ENCODE data around the gene TEX14.

Gene TEX14

DNA sequence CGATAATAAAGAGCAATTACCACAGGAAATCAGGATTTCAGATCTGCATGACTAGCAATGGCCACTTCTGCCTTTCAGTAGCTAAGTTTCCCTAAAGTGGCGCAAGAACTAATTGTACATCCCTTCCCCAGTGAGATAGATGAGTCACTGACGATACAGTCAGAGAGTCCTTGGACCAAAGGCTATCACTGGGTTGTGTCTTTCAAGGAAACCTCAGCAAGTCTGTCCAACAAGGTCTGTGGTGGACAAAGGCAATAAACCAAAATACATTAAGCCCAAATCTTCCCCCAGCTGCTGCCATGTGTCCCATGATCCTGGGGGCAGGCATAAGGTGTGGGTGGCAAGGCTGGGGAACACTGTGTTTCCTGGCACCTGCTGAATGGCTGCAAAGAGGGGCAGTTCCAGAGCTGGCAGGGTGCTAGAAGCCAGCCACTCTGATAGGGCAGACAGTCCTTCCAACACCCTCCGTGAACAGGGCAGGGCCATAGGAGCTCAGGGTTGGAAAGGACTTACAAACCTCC, 156.9 kb downstream of the TEX14 start:
- ChIA-PET CTCF (interaction anchor here (1.0 to 3.8 kb wide), 3 partner anchors 16 to 51 kb away, joined by 5 to 11 read pairs (median 5); no protein-coding TSS in a partner anchor), POLR2A (interaction anchor here (1.2 kb wide), 1 partner anchor 96 kb away, joined by 5 read pairs; no protein-coding TSS in a partner anchor)
- DNase-seq (ENCODE audit: low read depth, low spot score): no peak
- H3K4me3 ChIP-seq (ENCODE audit: low read depth, low read length): no peak overlapping the region
- TF ChIP-seq, protein P1, sequence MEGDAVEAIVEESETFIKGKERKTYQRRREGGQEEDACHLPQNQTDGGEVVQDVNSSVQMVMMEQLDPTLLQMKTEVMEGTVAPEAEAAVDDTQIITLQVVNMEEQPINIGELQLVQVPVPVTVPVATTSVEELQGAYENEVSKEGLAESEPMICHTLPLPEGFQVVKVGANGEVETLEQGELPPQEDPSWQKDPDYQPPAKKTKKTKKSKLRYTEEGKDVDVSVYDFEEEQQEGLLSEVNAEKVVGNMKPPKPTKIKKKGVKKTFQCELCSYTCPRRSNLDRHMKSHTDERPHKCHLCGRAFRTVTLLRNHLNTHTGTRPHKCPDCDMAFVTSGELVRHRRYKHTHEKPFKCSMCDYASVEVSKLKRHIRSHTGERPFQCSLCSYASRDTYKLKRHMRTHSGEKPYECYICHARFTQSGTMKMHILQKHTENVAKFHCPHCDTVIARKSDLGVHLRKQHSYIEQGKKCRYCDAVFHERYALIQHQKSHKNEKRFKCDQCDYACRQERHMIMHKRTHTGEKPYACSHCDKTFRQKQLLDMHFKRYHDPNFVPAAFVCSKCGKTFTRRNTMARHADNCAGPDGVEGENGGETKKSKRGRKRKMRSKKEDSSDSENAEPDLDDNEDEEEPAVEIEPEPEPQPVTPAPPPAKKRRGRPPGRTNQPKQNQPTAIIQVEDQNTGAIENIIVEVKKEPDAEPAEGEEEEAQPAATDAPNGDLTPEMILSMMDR (IDR thresholded peaks at IDR 0.05; ENCODE audit: insufficient read depth, low read length, missing control alignments): no peak

DNA sequence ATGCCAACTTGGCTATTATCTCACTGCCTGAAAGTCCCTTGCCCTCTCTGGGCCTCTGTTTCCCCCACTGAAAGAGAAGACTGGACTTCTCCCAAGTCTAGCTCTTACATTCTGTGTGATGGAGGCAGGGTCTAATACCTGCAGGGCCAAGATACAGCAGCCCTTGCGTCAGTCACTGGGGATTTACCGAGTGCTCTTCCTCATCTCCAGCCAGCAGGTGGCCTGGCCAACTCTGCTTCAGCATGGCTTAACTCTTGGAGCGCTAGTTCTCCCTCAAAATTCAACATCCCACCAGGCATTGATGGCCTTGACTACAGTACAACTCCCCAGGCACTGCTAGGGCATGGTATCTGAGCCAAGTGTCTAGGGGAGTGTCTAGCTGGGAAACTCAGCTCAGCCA, 157.5 kb downstream of the TEX14 start:
- DNase-seq (ENCODE audit: low read depth, low spot score): no peak
- H3K4me3 ChIP-seq (ENCODE audit: low read depth, low read length): no peak overlapping the region
- POLR2A ChIA-PET: interaction anchor here (1.2 kb wide), 1 partner anchor 97 kb away, joined by 5 read pairs; no protein-coding TSS in a partner anchor
- CTCF ChIA-PET: interaction anchor here (1.0 to 3.8 kb wide), 3 partner anchors 16 to 52 kb away, joined by 5 to 11 read pairs (median 5); no protein-coding TSS in a partner anchor
- TF ChIP-seq, protein P1 (IDR thresholded peaks at IDR 0.05; ENCODE audit: insufficient read depth, low read length, missing control alignments): no peak

DNA sequence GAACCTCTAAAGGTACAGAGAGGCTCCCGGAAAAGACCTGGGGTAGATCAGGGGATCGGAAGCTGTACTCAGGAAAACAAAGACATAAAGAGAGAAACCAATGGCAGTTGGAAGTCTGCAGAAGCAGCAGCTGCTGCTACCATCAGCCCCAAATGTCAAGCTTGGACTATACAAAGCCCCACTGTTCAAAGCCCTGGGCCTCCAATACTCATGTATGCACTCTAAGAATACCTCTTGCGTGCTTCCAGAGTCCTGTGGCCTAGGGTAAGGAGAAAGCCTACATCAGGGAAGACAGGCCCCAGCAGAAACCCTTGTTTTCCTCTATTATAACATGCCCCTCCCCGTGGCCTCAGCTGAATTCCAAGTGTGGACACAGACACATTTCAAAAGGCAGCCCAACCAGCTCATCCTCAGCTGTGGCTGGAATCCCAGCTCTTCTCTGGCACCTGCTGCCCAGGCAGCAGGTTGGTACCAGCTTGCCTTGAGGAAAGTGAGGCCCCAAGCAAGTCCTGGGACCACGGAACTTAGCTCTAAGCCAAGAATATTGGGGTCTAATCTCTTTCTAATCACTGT, 158.1 kb downstream of the TEX14 start:
- H3K4me3 ChIP-seq (ENCODE audit: low read depth, low read length): no peak overlapping the region
- TF ChIP-seq, protein P1 (IDR thresholded peaks at IDR 0.05; ENCODE audit: insufficient read depth, low read length, missing control alignments): no peak
- ChIA-PET CTCF (interaction anchor here (2.1 to 3.8 kb wide), 2 partner anchors 15 to 46 kb away, joined by 5 to 11 read pairs; no protein-coding TSS in a partner anchor), POLR2A (no interaction called here)
- no peak for DNase-seq (ENCODE audit: low read depth, low spot score)

DNA sequence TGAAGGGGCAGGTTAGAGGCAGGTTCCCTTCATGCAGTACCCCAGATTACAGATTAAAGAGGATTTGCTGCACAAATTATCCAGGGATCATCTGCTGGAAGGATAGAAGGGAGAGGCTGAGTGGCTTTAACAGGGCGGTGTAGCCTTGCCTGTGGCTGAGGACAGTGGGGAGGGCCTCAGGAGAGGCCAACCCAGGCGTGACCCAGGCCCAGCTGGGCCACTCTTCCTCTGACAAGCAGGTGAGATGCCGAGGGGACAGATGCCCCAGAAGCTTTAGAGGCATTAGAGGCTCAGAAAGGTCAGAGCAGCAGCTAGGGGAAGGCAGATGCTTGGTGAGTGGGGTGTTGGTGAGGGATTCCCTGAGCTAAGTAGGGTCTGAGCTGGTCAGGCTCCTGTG, 159.3 kb downstream of the TEX14 start:
- H3K4me3 ChIP-seq (ENCODE audit: low read depth, low read length): peak overlapping the region; percentile 55
- ChIA-PET POLR2A (no interaction called here), CTCF (interaction anchor here (1.1 to 3.8 kb wide), 3 partner anchors 12 to 56 kb away, joined by 3 to 11 read pairs (median 3); no protein-coding TSS in a partner anchor)
- TF ChIP-seq, protein P1 (IDR thresholded peaks at IDR 0.05; ENCODE audit: insufficient read depth, low read length, missing control alignments): no peak
- DNase-seq (ENCODE audit: low read depth, low spot score): no peak

DNA sequence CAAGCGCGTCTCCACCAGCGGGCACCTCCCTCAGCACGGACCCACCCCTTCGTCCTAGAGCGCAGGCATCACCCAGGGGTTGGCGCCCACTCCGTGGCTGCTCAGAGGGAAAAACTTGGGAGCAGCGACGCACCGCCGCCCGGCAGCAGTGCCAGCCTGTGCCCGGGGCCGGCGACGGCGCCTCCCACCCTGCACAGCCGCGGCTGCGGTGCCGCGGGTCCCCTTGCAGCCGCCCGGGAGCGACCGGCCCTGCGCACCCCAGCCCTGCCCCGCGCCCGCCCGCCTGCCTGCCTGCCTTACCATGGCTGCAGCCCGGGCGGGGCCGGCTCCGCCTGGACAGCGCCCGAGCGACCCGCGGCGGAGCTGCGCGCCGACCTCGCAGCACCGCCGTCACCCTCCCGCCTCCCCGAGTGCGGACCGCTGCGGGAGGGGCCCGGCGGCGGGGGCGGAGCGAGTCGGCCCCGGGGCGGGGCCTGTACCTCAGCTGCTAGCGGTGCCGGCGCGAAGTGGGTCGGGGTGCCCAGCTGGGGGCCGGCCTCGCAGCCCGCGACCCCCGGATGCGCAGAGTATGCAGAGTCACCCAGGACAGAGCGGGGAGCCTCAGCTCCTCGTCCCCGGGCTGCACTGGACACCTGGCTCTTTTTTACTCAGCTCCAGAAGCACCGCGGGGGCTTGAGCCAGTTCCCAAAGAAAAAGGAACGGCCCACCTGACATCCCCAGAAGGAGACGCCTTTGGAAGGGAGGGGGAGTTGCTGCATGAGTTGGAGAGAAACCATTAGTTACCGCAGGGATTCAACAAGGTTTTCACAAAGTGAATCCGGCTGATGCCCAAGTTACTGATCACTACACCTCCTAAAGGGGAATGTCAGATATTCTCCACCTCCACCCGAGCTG, 159.9 kb downstream of the TEX14 start:
- peak overlapping the region; percentile 55 for H3K4me3 ChIP-seq (ENCODE audit: low read depth, low read length)
- POLR2A ChIA-PET: interaction anchor here (0.6 to 1.0 kb wide), 2 partner anchors 99 to 100 kb away, joined by 4 to 6 read pairs; no protein-coding TSS in a partner anchor
- no peak for DNase-seq (ENCODE audit: low read depth, low spot score)
- TF ChIP-seq, protein P1 (IDR thresholded peaks at IDR 0.05; ENCODE audit: insufficient read depth, low read length, missing control alignments): no peak
- CTCF ChIA-PET: interaction anchor here (1.1 to 3.8 kb wide), 4 partner anchors 11 to 56 kb away, joined by 3 to 11 read pairs (median 4); no protein-coding TSS in a partner anchor

All from AG04449 (cell line).